GM12878 (cell line): ENCODE results near the gene SLC27A5.

ENCODE experiments used
- EP300 ChIP-seq, 2 experiments: fragments of 150-350 bp in 1 of 2; IDR thresholded peaks; 2 replicates each; pipeline ENCODE4 v1.6.1; 2011 to 2012; ENCODE audit warnings: low read depth in 2 of 2, low read length in 2 of 2, borderline replicate concordance in 1 of 2, improper control_type of control experiment in 1 of 2, inconsistent platforms in 1 of 2; ENCODE audit not compliant: control insufficient read depth in 1 of 2
- MTA3 ChIP-seq: IDR thresholded peaks from 2 replicates; pipeline ENCODE4 v1.6.1; 2012; ENCODE audit warnings: low read length, inconsistent platforms, borderline replicate concordance
- NRF1 ChIP-seq: conservative IDR thresholded peaks from 2 replicates; pipeline ENCODE4 v1.6.1; 2011; ENCODE audit warnings: mild to moderate bottlenecking, low read depth, low read length, improper control_type of control experiment
- POLR2A ChIP-seq: IDR thresholded peaks from 2 replicates; pipeline ENCODE4 v1.6.1; 2011; ENCODE audit warnings: low read depth, mild to moderate bottlenecking, low read length
- POLR2AphosphoS5 ChIP-seq: IDR thresholded peaks from 2 replicates; pipeline ENCODE4 v1.6.1; 2011; ENCODE audit warnings: mild to moderate bottlenecking, low read length, inconsistent platforms
- RAD21 ChIP-seq: IDR thresholded peaks from 2 replicates; pipeline ENCODE4 v1.6.1; 2011; ENCODE audit warnings: mild to moderate bottlenecking, low read depth, low read length, moderate library complexity; ENCODE audit not compliant: insufficient read depth
- SIN3A ChIP-seq: IDR thresholded peaks from 2 replicates; pipeline ENCODE4 v1.6.1; 2012; ENCODE audit warnings: low read depth, low read length, improper control_type of control experiment
- TARDBP ChIP-seq: IDR thresholded peaks from 2 replicates; pipeline ENCODE4 v1.6.1; 2016; ENCODE audit warnings: borderline replicate concordance
- YY1 ChIP-seq: IDR thresholded peaks from 2 replicates; pipeline ENCODE4 v1.6.1; 2011; ENCODE audit warnings: low read depth, mild to moderate bottlenecking, low read length
- TF ChIP-seq, protein P1 (sequence below), 3 experiments: IDR thresholded peaks in 2 of 3; conservative IDR thresholded peaks in 1 of 3; 2 replicates each; pipeline ENCODE4 v1.5.1; 2011; ENCODE audit warnings: low read depth in 3 of 3, low read length in 3 of 3, mild to moderate bottlenecking in 3 of 3, control low read depth in 2 of 3, moderate library complexity in 2 of 3, inconsistent platforms in 1 of 3, mixed read lengths in 1 of 3; ENCODE audit not compliant: control insufficient read depth in 2 of 3, insufficient read depth in 1 of 3; ENCODE audit errors: extremely low read depth in 1 of 3

DNA sequence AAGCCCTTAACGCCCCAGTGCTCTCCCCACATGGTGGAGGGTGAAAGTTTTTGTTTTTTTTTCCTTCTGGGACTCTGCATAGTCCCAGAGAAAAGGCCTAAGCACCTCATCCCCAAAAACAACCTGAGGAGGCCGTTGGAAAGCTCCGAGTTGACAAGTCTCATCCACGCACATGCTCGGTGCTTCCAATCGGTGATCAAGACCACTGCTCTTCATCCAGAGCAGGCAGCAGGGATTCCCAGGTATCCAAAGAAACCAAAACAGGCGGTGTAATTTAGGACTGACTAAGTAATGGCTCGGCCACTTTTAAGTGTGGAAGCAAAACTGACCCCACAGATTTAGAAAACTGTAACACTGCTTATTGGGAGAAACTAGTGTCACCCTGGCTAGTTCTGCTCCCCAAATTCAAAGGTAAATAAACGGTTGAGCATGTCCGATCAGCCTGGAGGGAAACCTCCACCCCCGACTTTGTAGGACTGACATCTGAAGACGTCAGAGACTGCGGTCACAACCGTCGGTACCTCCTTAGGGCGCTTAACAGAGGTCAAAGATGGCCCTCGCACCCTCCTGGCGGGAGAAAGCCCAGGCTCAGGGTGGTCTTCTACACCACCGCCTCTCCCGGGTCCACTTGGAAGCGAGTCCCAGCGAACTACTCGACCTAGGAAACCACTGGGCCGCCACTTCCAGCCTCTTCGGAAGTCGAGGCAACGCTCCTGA, 36.6 kb downstream of the SLC27A5 start:
- no peak for TF ChIP-seq NRF1
- TF ChIP-seq MTA3 = 0 out of 2 replicates have a peak, but pooled peaks have one; percentile 14
- TF ChIP-seq TARDBP = no peak
- TF ChIP-seq SIN3A = no peak
- TF ChIP-seq, protein P1, sequence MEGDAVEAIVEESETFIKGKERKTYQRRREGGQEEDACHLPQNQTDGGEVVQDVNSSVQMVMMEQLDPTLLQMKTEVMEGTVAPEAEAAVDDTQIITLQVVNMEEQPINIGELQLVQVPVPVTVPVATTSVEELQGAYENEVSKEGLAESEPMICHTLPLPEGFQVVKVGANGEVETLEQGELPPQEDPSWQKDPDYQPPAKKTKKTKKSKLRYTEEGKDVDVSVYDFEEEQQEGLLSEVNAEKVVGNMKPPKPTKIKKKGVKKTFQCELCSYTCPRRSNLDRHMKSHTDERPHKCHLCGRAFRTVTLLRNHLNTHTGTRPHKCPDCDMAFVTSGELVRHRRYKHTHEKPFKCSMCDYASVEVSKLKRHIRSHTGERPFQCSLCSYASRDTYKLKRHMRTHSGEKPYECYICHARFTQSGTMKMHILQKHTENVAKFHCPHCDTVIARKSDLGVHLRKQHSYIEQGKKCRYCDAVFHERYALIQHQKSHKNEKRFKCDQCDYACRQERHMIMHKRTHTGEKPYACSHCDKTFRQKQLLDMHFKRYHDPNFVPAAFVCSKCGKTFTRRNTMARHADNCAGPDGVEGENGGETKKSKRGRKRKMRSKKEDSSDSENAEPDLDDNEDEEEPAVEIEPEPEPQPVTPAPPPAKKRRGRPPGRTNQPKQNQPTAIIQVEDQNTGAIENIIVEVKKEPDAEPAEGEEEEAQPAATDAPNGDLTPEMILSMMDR (IDR thresholded peaks at IDR 0.05 in 2 of 3, conservative IDR thresholded peaks at IDR 0.05 in 1 of 3; ENCODE audit: control insufficient read depth in 2 of 3, extremely low read depth in 1 of 3, insufficient read depth in 1 of 3, low read depth in 3 of 3, low read length in 3 of 3) = no peak
- TF ChIP-seq EP300 (IDR thresholded peaks at IDR 0.05; ENCODE audit: borderline replicate concordance in 1 of 2, control insufficient read depth in 1 of 2, low read depth in 2 of 2, low read length in 2 of 2) = no peak
- TF ChIP-seq RAD21 = no peak
- TF ChIP-seq YY1 = no peak; the same call in 1 of the 2 replicates
- no peak for TF ChIP-seq POLR2AphosphoS5
- TF ChIP-seq POLR2A = peak; percentile 0
